HepG2 (cell line): ENCODE measurements around the gene RNASE11. TPM values are rescaled to one million over a fixed set of nuclear protein-coding genes. Genes with fewer than 3 reads are reported as not detected.

Experiments
- BORCS8-MEF2B ChIP-seq: sonication (generic); formaldehyde crosslinking; IDR thresholded peaks from 2 replicates; pipeline ENCODE4 v1.8.0; 2022; ENCODE audit warnings: mild to moderate bottlenecking, missing genetic modification reagents
- HOXA5 ChIP-seq: sonication (generic); formaldehyde crosslinking; IDR thresholded peaks from 2 replicates; pipeline ENCODE4 v1.4.0; 2020; ENCODE audit warnings: missing genetic modification reagents
- KDM2A ChIP-seq: sonication (generic); formaldehyde crosslinking; IDR thresholded peaks from 2 replicates; pipeline ENCODE4 v1.4.0; 2020; ENCODE audit warnings: low read depth, missing genetic modification reagents, borderline replicate concordance
- KLF11 ChIP-seq: IDR thresholded peaks from 2 replicates; pipeline ENCODE4 v1.6.1; 2016; ENCODE audit warnings: missing compliant biosample characterization
- RBM39 ChIP-seq: fragments of 200-400 bp; formaldehyde crosslinking; IDR thresholded peaks from one replicate; pipeline ENCODE4 v1.6.1; 2018; ENCODE audit warnings: antibody characterized with exemption, mild to moderate bottlenecking, low read depth, low read length; ENCODE audit not compliant: poor library complexity, severe bottlenecking
- SKIL ChIP-seq: sonication (generic); formaldehyde crosslinking; IDR thresholded peaks from 2 replicates; pipeline ENCODE4 v1.8.0; 2022; ENCODE audit warnings: missing genetic modification reagents, mild to moderate bottlenecking, moderate library complexity, borderline replicate concordance
- U2AF1 ChIP-seq: fragments of 200-400 bp; formaldehyde crosslinking; optimal IDR thresholded peaks from 2 replicates; pipeline ENCODE3; 2017; ENCODE audit warnings: mild to moderate bottlenecking, low read depth, low read length
- XBP1 ChIP-seq: sonication (generic); formaldehyde crosslinking; IDR thresholded peaks from 2 replicates; pipeline ENCODE4 v1.5.0; 2020; ENCODE audit warnings: missing genetic modification reagents
- ZFP37 ChIP-seq: sonication (generic); formaldehyde crosslinking; IDR thresholded peaks from 2 replicates; pipeline ENCODE4 v1.4.0; 2020; ENCODE audit warnings: missing genetic modification reagents, borderline replicate concordance
- ZHX1 ChIP-seq: sonication (generic); formaldehyde crosslinking; IDR thresholded peaks from 2 replicates; pipeline ENCODE4 v1.8.1; 2022; ENCODE audit warnings: low read depth, mild to moderate bottlenecking, missing genetic modification reagents
- ZNF18 ChIP-seq: sonication (generic); formaldehyde crosslinking; IDR thresholded peaks from 2 replicates; pipeline ENCODE4 v1.8.0; 2022; ENCODE audit warnings: mild to moderate bottlenecking, missing genetic modification reagents; ENCODE audit not compliant: insufficient replicate concordance
- ZNF710 ChIP-seq: sonication (generic); formaldehyde crosslinking; IDR thresholded peaks from 2 replicates; pipeline ENCODE4 v1.5.0; 2020; ENCODE audit warnings: mild to moderate bottlenecking, missing genetic modification reagents, borderline replicate concordance
- ZNF740 ChIP-seq: sonication (generic); formaldehyde crosslinking; IDR thresholded peaks from 2 replicates; pipeline ENCODE4 v1.4.0; 2020; ENCODE audit warnings: missing genetic modification reagents
- ZNF800 ChIP-seq: sonication (generic); formaldehyde crosslinking; IDR thresholded peaks from 2 replicates; pipeline ENCODE4 v1.4.0; 2020; ENCODE audit warnings: missing genetic modification reagents
- polyA plus RNA-seq, 8 experiments: library from polyadenylated mRNA; depleted of rRNA in 3 of 8; stranded (reverse) in 7 of 8; unstranded in 1 of 8; fragments of >200 nt; fragmentation: Illumina TruSeq in 4 of 8; extraction: Trizol in 4 of 8; gene quantifications; 2 replicates each; pipeline versions ENCODE4 v1.2.1 to v1.2.3, GENCODE V29; 2011 to 2016; ENCODE audit warnings: low read depth in 4 of 8, missing spikeins in 1 of 8, mixed read lengths in 1 of 8; ENCODE audit not compliant: insufficient read depth in 1 of 8
- total RNA-seq, 5 experiments: library from RNA; depleted of rRNA; stranded (reverse); fragments of >200 nt; fragmentation: Illumina TruSeq; extraction: Trizol; gene quantifications; 2 replicates each; pipeline ENCODE4 v1.2.3, GENCODE V29; 2016; ENCODE audit warnings: low read depth in 1 of 5

Gene RNASE11
- total and polyA plus RNA-seq, 2 of the 13 experiments (the other 11 are each of a cell fraction or from before 2014, with no cell fraction given): not detected

GRCh38 chr14:20622816-20623291, 35.1 kb upstream of the RNASE11 start (continued):
- TF ChIP-seq SKIL (CRISPR knock-in tag) (peak; percentile 60; the same call in 1 of the 2 replicates), ZFP37 (CRISPR knock-in tag) (no peak), RBM39 (no peak), HOXA5 (CRISPR knock-in tag) (no peak), XBP1 (CRISPR knock-in tag) (no peak), ZHX1 (CRISPR knock-in tag) (no peak), ZNF800 (CRISPR knock-in tag) (no peak), KLF11 (CRISPR knock-in tag) (no peak), ZNF740 (CRISPR knock-in tag) (peak; percentile 73; the same call in 1 of the 2 replicates), ZNF710 (peak; percentile 65; the same call in 1 of the 2 replicates), BORCS8-MEF2B (0 out of 2 replicates have a peak, but pooled peaks have one; percentile 47), KDM2A (CRISPR knock-in tag) (no peak), U2AF1 (no peak), ZNF18 (no peak)
